Kidney epithelial cell (primary cell): ENCODE measurements around the gene UVSSA. TPM values are rescaled to one million over a fixed set of nuclear protein-coding genes. Genes with fewer than 3 reads are reported as not detected.

Source experiments
- DNase-seq: peaks from one replicate; pipeline ENCODE4 v3.0.0-alpha.2; 2010; ENCODE audit warnings: low read depth
- H3K27me3 ChIP-seq: 2 replicates; pipeline ENCODE4 v1.6.0; 2011; ENCODE audit warnings: low read length; ENCODE audit not compliant: control insufficient read depth, insufficient read depth
- H3K36me3 ChIP-seq: 2 replicates; pipeline ENCODE4 v1.5.1; 2011; ENCODE audit warnings: low read length; ENCODE audit not compliant: control insufficient read depth, insufficient read depth
- H3K4me3 ChIP-seq: 2 replicates; pipeline ENCODE4 v1.5.1; 2011; ENCODE audit warnings: low read depth, mild to moderate bottlenecking, control low read depth, low read length
- total RNA-seq: library from RNA; depleted of rRNA; stranded (reverse); fragments of >200 nt; gene quantifications from 2 replicates; pipeline ENCODE4 v1.2.3, GENCODE V29; 2015
- TF ChIP-seq, protein P1 (sequence below): IDR thresholded peaks from 2 replicates; pipeline ENCODE4 v1.5.1; 2011; ENCODE audit warnings: mild to moderate bottlenecking, moderate library complexity, low read length, control low read depth, inconsistent platforms; ENCODE audit not compliant: insufficient read depth, poor library complexity, severe bottlenecking

The UVSSA gene
- total RNA-seq, 1 donor from 2014 or later = 13.0 TPM

DNA sequence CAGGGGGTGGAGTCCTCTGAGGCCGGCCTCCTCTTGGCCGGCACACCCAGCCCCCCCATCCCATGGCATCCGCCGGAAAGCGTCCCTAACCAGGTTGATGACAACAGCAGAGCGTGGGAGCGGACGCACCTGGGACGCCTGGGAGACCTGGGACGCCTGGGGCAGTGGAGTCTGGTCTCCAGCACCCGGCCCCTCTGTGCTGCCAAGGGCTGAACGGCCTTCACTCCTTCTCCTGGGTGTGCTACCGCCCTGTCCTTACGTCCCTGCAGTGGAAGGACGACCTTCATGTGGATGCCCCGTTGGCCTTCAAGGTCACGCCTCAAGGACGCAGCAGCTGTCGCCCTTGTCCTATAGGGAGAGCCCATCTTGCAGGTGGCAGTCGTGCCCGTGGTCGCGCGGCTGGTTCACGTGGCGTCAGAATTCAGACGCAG lies 32.4 kb downstream of the UVSSA start:
- no peak overlapping the region for H3K4me3 ChIP-seq
- no peak for DNase-seq
- H3K36me3 ChIP-seq = no peaks in the 10 kb centered on the region
- TF ChIP-seq, protein P1, sequence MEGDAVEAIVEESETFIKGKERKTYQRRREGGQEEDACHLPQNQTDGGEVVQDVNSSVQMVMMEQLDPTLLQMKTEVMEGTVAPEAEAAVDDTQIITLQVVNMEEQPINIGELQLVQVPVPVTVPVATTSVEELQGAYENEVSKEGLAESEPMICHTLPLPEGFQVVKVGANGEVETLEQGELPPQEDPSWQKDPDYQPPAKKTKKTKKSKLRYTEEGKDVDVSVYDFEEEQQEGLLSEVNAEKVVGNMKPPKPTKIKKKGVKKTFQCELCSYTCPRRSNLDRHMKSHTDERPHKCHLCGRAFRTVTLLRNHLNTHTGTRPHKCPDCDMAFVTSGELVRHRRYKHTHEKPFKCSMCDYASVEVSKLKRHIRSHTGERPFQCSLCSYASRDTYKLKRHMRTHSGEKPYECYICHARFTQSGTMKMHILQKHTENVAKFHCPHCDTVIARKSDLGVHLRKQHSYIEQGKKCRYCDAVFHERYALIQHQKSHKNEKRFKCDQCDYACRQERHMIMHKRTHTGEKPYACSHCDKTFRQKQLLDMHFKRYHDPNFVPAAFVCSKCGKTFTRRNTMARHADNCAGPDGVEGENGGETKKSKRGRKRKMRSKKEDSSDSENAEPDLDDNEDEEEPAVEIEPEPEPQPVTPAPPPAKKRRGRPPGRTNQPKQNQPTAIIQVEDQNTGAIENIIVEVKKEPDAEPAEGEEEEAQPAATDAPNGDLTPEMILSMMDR = no peak
- H3K27me3 ChIP-seq = no peaks in the 10 kb centered on the region

DNA sequence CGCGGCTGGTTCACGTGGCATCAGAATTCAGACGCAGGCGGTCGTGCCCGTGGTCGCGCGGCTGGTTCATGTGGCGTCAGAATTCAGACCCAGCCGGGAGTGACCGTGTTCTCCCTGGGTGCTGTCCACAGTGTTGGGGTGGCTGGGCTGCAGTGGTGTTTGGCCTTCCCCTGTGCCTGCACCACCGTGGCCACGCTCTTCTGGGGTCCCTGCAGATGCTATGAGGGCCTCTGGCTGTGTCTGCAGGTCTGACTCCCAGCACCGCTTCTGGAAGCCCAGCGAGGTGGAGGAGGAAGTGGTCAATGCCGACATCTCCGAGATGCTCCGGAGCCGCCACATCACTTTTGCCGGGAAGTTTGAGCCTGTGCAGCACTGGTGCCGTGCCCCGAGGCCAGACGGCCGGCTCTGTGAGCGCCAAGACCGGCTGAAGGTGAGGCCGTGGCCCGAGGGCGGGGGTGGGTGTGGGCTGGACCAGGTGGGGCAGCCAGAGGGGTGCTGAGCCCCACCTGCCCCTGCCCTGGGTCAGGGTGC lies 32.9 kb downstream of the UVSSA start:
- Histone ChIP-seq H3K4me3 (no peak overlapping the region), H3K36me3 (no peaks in the 10 kb centered on the region), H3K27me3 (no peaks in the 10 kb centered on the region)
- DNase-seq = no peak
- TF ChIP-seq, protein P1 = no peak

DNA sequence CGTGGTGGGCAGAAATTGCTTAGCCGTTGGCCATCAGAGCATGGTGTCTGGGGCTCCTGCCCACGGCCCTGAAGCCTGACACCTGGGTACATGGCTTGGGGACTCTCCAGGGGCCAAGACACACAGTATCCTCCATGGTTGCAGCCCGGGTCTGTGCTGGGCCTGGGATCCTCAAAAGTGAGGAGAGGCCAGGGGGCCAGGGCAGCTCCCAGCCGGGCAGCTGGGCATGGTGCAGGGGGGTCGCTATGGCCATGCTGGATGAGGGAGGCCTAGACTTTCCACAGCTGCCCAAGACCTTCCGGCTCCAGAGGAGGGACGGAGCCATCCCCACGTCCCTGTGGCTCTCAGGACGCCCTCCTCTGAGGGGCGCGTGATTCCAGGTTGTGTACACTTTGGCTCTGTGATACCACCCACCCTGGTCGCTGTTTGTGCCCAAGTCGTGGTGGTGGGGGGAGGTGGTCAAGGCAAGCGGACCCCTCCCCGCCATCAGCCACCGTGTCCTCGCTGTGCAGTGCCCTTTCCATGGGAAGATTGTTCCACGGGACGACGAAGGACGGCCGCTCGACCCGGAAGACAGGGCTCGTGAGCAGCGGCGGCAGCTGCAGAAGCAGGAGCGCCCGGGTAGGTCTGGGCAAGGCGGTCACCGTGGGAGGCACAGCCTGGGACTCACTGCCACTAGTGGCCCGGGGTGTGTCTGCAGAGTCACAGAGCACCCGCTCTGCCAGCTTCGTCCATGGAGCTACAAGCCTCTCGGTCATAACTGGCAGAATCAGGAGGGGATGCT lies 33.6 kb downstream of the UVSSA start:
- TF ChIP-seq, protein P1 = no peak
- no peak for DNase-seq
- no peak overlapping the region for H3K4me3 ChIP-seq
- H3K36me3 ChIP-seq = no peaks in the 10 kb centered on the region
- no peaks in the 10 kb centered on the region for H3K27me3 ChIP-seq

- no peak for DNase-seq
- TF ChIP-seq, protein P1 = no peak
- Histone ChIP-seq H3K27me3 (no peaks in the 10 kb centered on the region), H3K36me3 (no peaks in the 10 kb centered on the region), H3K4me3 (no peak overlapping the region)
Measured at GRCh38 chr4:1381181-1381621, 34.2 kb downstream of the UVSSA start.

GRCh38 chr4:1381944-1382541 lies 35.0 kb downstream of the UVSSA start:
- H3K36me3 ChIP-seq = no peaks in the 10 kb centered on the region
- no peak overlapping the region for H3K4me3 ChIP-seq
- TF ChIP-seq, protein P1 = no peak
- no peak for DNase-seq
- H3K27me3 ChIP-seq = no peaks in the 10 kb centered on the region
